Neural cell (in vitro differentiated cells): ENCODE results near the gene SNTG2. TPM values are rescaled to one million over a fixed set of nuclear protein-coding genes. Genes with fewer than 3 reads are reported as not detected.
"Not testable (repeated sequence)": the region's sequence is repeated elsewhere in the genome, so short reads cannot be mapped to it uniquely, and the experiment has no call there.

Experiments
- H2AFZ ChIP-seq: fragments of 200-600, 300-800 bp; sonication (generic), shearing (Covaris generic); 2 replicates; pipeline ENCODE4 v1.6.0; 2014; ENCODE audit warnings: low read depth, mild to moderate bottlenecking, antibody characterized with exemption, low read length, moderate library complexity
- H3F3A ChIP-seq: fragments of 200-600 bp; shearing (Covaris generic); 2 replicates; pipeline ENCODE4 v1.6.1; 2016; ENCODE audit warnings: mild to moderate bottlenecking, moderate library complexity, mixed read lengths, antibody characterized with exemption, low read length; ENCODE audit not compliant: insufficient read depth, poor library complexity, severe bottlenecking
- H3K27ac ChIP-seq: fragments of 200-600, 300-800 bp; sonication (generic), shearing (Covaris generic); 2 replicates; pipeline ENCODE4 v1.5.1; 2014; ENCODE audit warnings: mild to moderate bottlenecking, low read length, moderate library complexity
- H3K27me3 ChIP-seq: fragments of 300-800, 200-600 bp; sonication (generic), shearing (Covaris generic); 2 replicates; pipeline ENCODE4 v1.6.0; 2014; ENCODE audit warnings: mild to moderate bottlenecking, low read depth, low read length, moderate library complexity; ENCODE audit not compliant: insufficient read depth
- H3K36me3 ChIP-seq: fragments of 300-800, 200-600 bp; sonication (generic), shearing (Covaris generic); 2 replicates; pipeline ENCODE4 v1.5.1; 2014; ENCODE audit warnings: mild to moderate bottlenecking, antibody characterized with exemption, low read length, moderate library complexity; ENCODE audit not compliant: insufficient read depth
- H3K4me2 ChIP-seq: fragments of 300-800, 200-600 bp; sonication (generic), shearing (Covaris generic); 2 replicates; pipeline ENCODE4 v1.6.0; 2014; ENCODE audit warnings: mild to moderate bottlenecking, low read length
- H3K4me3 ChIP-seq: fragments of 300-800, 200-600 bp; sonication (generic), shearing (Covaris generic); 2 replicates; pipeline ENCODE4 v1.5.1; 2014; ENCODE audit warnings: mild to moderate bottlenecking, low read length, moderate library complexity
- H3K79me2 ChIP-seq: fragments of 200-600 bp; shearing (Covaris generic); replicated peaks from 2 replicates; pipeline ENCODE4 v1.6.0; 2014; ENCODE audit warnings: mild to moderate bottlenecking, low read length, moderate library complexity; ENCODE audit not compliant: insufficient read depth
- H3K9ac ChIP-seq: fragments of 300-800, 200-600 bp; sonication (generic), shearing (Covaris generic); 2 replicates; pipeline ENCODE4 v1.6.1; 2016; ENCODE audit warnings: mild to moderate bottlenecking, low read length, mixed read lengths
- H3K9me2 ChIP-seq: fragments of 200-600 bp; shearing (Covaris generic); 2 replicates; pipeline ENCODE4 v1.6.1; 2016; ENCODE audit warnings: mild to moderate bottlenecking, low read length, mixed read lengths; ENCODE audit not compliant: insufficient read depth
- H3K9me3 ChIP-seq: fragments of 200-600, 300-800 bp; sonication (generic), shearing (Covaris generic); 2 replicates; pipeline ENCODE4 v1.6.1; 2016; ENCODE audit warnings: mild to moderate bottlenecking, mixed run types, low read length, moderate library complexity, mixed read lengths
- H4K20me1 ChIP-seq: fragments of 200-600 bp; shearing (Covaris generic); 2 replicates; pipeline ENCODE4 v1.6.1; 2016; ENCODE audit warnings: mild to moderate bottlenecking, mixed run types; ENCODE audit not compliant: insufficient read depth
- CTCF ChIP-seq: fragments of 450-650 bp; IDR thresholded peaks from 2 replicates; pipeline ENCODE4 v1.5.1; 2014; ENCODE audit warnings: antibody characterized with exemption, mild to moderate bottlenecking, moderate library complexity; ENCODE audit not compliant: poor library complexity, severe bottlenecking
- EP300 ChIP-seq: fragments of 450-650 bp; conservative IDR thresholded peaks from 2 replicates; pipeline ENCODE4 v1.6.1; 2014; ENCODE audit warnings: antibody characterized with exemption, mild to moderate bottlenecking, moderate library complexity; ENCODE audit not compliant: poor library complexity, severe bottlenecking
- EZH2 ChIP-seq: fragments of 200-600, 300-800 bp; shearing (Covaris generic), sonication (generic); IDR thresholded peaks from 2 replicates; pipeline ENCODE4 v1.6.1; 2014; ENCODE audit warnings: antibody characterized with exemption, low read length, borderline replicate concordance, mild to moderate bottlenecking; ENCODE audit not compliant: insufficient read depth, poor library complexity, severe bottlenecking
- MXI1 ChIP-seq: fragments of 450-650 bp; conservative IDR thresholded peaks from 2 replicates; pipeline ENCODE4 v1.6.1; 2014; ENCODE audit warnings: antibody characterized with exemption, mild to moderate bottlenecking; ENCODE audit not compliant: poor library complexity, severe bottlenecking
- POLR2AphosphoS5 ChIP-seq: IDR thresholded peaks from 2 replicates; pipeline ENCODE4 v1.6.1; 2012
- RAD21 ChIP-seq: fragments of 450-650 bp; conservative IDR thresholded peaks from 2 replicates; pipeline ENCODE4 v1.6.1; 2014; ENCODE audit warnings: antibody characterized with exemption, mild to moderate bottlenecking, moderate library complexity
- REST ChIP-seq: IDR thresholded peaks from 2 replicates; pipeline ENCODE4 v1.6.1; 2012; ENCODE audit warnings: borderline replicate concordance
- SMC3 ChIP-seq: fragments of 450-650 bp; conservative IDR thresholded peaks from 2 replicates; pipeline ENCODE4 v1.6.1; 2014; ENCODE audit warnings: antibody characterized with exemption, mild to moderate bottlenecking, moderate library complexity; ENCODE audit not compliant: poor library complexity
- TAF1 ChIP-seq: IDR thresholded peaks from 2 replicates; pipeline ENCODE4 v1.6.1; 2012; ENCODE audit warnings: low read depth
- polyA plus RNA-seq: library from polyadenylated mRNA; depleted of rRNA; stranded (reverse); fragments of >200 nt; gene quantifications from 2 replicates; pipeline ENCODE4 v1.2.3, GENCODE V29; 2014

SNTG2 gene
- polyA plus RNA-seq, 1 donor from 2014 or later = not detected

- H3K79me2 ChIP-seq = no peaks in the 10 kb centered on the region
- no peak overlapping the region for H3K4me2 ChIP-seq
- no peak for TF ChIP-seq POLR2AphosphoS5
- no peak for TF ChIP-seq MXI1
- TF ChIP-seq EP300 = no peak
- TF ChIP-seq EZH2 = no peak
- TF ChIP-seq TAF1 = no peak
- TF ChIP-seq RAD21 = no peak
- no peak for TF ChIP-seq SMC3
- TF ChIP-seq REST = no peak
- no peak for TF ChIP-seq CTCF
- H4K20me1 ChIP-seq = no peaks in the 10 kb centered on the region
- no peaks in the 10 kb centered on the region for H3F3A ChIP-seq
- no peak overlapping the region for H3K9ac ChIP-seq
- H3K9me2 ChIP-seq = no peaks in the 10 kb centered on the region
- no peaks in the 10 kb centered on the region for H3K36me3 ChIP-seq
- no peaks in the 10 kb centered on the region for H3K9me3 ChIP-seq
- no peak overlapping the region for H2AFZ ChIP-seq
- no peak overlapping the region for H3K4me3 ChIP-seq
- H3K27ac ChIP-seq = no peak overlapping the region
- H3K27me3 ChIP-seq = no peaks in the 10 kb centered on the region
Observed at GRCh38 chr2:1378456-1379150, 428.0 kb downstream of the SNTG2 start.

- TF ChIP-seq RAD21 = no peak
- TF ChIP-seq SMC3 = no peak
- no peak for TF ChIP-seq REST
- H3K9me2 ChIP-seq = no peaks in the 10 kb centered on the region
- H3K4me2 ChIP-seq = no peak overlapping the region
- H3K27ac ChIP-seq = no peak overlapping the region
- H3F3A ChIP-seq = no peaks in the 10 kb centered on the region
- H3K4me3 ChIP-seq = no peak overlapping the region
- H3K36me3 ChIP-seq = no peaks in the 10 kb centered on the region
- H3K9ac ChIP-seq = no peak overlapping the region
- H3K9me3 ChIP-seq = no peaks in the 10 kb centered on the region
- no peaks in the 10 kb centered on the region for H3K79me2 ChIP-seq
- H3K27me3 ChIP-seq = no peaks in the 10 kb centered on the region
- H4K20me1 ChIP-seq = no peaks in the 10 kb centered on the region
- no peak overlapping the region for H2AFZ ChIP-seq
Observed at GRCh38 chr2:1381644-1382043, 431.0 kb downstream of the SNTG2 start.

- not testable (repeated sequence) for H3K79me2 ChIP-seq, H2AFZ ChIP-seq, H3K9me2 ChIP-seq, H3K9me3 ChIP-seq, H3K36me3 ChIP-seq, H3K27me3 ChIP-seq, H3K27ac ChIP-seq, H4K20me1 ChIP-seq, H3K9ac ChIP-seq, H3K4me3 ChIP-seq, H3F3A ChIP-seq, H3K4me2 ChIP-seq
Observed at GRCh38 chr2:1387954-1388725, 437.5 kb downstream of the SNTG2 start.
